B cell (primary cell): Measurements from ENCODE around the gene SH3BGRL3. TPM values are rescaled to one million over a fixed set of nuclear protein-coding genes. Genes with fewer than 3 reads are reported as not detected.

Source experiments
- ATAC-seq: fragments of 200-7000 bp; cut with Tn5 transposase; one replicate; pipeline ENCODE4 v1.10.0; 2021; ENCODE audit warnings: low read depth, mild to moderate bottlenecking, moderate number of reproducible peaks, moderate library complexity
- CTCF ChIA-PET: fragments of 350-600 bp; sonication (Branson Sonifier 250); formaldehyde crosslinking; loops from one replicate; lab custom pipeline; 2021; ENCODE audit warnings: antibody characterized with exemption, inconsistent platforms; lab: Charles Lee
- POLR2A ChIA-PET: fragments of 350-600 bp; sonication (Branson Sonifier 250); formaldehyde crosslinking; loops from one replicate; lab custom pipeline; 2021; ENCODE audit warnings: antibody characterized with exemption; lab: Charles Lee
- DNase-seq: peaks from one replicate; pipeline ENCODE4 v3.0.0; 2013
- H2AFZ ChIP-seq: 2 replicates; pipeline ENCODE4 v1.6.1; 2012; ENCODE audit warnings: mild to moderate bottlenecking, low read depth, low read length; ENCODE audit not compliant: insufficient read depth, poor library complexity, severe bottlenecking
- H3K27ac ChIP-seq, 2 donors: 1 replicate in 1 of 2; 2 replicates in 1 of 2; pipeline ENCODE4 v1.5.1; 2012 to 2013; ENCODE audit warnings: low read length in 2 of 2, mild to moderate bottlenecking in 2 of 2, moderate library complexity in 1 of 2
- H3K27me3 ChIP-seq, 4 experiments: fragments of 200-600 bp in 1 of 4; sonication (generic) in 1 of 4; replicated peaks in 1 of 4; 1 replicate in 2 of 4; 2 replicates in 2 of 4; pipeline versions ENCODE4 v1.6.1 to v1.7.0; 2013 to 2016; ENCODE audit warnings: low read length in 3 of 4, mild to moderate bottlenecking in 2 of 4, mixed read lengths in 1 of 4, moderate library complexity in 1 of 4; ENCODE audit not compliant: insufficient read depth in 4 of 4, control insufficient read depth in 3 of 4; ENCODE audit errors: control extremely low read depth in 1 of 4
- H3K36me3 ChIP-seq, 2 experiments: replicated peaks in 1 of 2; 1 replicate in 1 of 2; 2 replicates in 1 of 2; pipeline versions ENCODE4 v1.6.1 to v1.7.1; 2013; ENCODE audit warnings: low read length in 1 of 2; ENCODE audit not compliant: insufficient read depth in 2 of 2, control insufficient read depth in 1 of 2; ENCODE audit errors: control extremely low read depth in 1 of 2, extremely low read depth in 1 of 2
- H3K4me1 ChIP-seq, 2 donors: fragments of 200-600 bp in 1 of 2; sonication (generic) in 1 of 2; 1 replicate in 1 of 2; 2 replicates in 1 of 2; pipeline versions ENCODE4 v1.5.1 to v1.6.1; 2013 to 2017; ENCODE audit warnings: low read length in 2 of 2; ENCODE audit not compliant: control insufficient read depth in 2 of 2, insufficient read depth in 2 of 2
- H3K4me2 ChIP-seq: replicated peaks from 2 replicates; pipeline ENCODE3; 2012; ENCODE audit warnings: mild to moderate bottlenecking, low read depth, low read length; ENCODE audit not compliant: poor library complexity, severe bottlenecking
- H3K4me3 ChIP-seq, 5 experiments: fragments of 200-600 bp in 1 of 5; sonication (generic) in 1 of 5; 1 replicate in 3 of 5; 2 replicates in 2 of 5; pipeline versions ENCODE4 v1.5.1 to v1.7.0; 2011 to 2016; ENCODE audit warnings: low read length in 4 of 5, mild to moderate bottlenecking in 4 of 5, low read depth in 2 of 5, control low read depth in 1 of 5, moderate library complexity in 1 of 5; ENCODE audit not compliant: insufficient read depth in 1 of 5; ENCODE audit errors: control extremely low read depth in 1 of 5, extremely low read depth in 1 of 5
- H3K79me2 ChIP-seq: fragments of 200-600 bp; sonication (generic); one replicate; pipeline ENCODE4 v1.6.0; 2016; ENCODE audit warnings: low read length; ENCODE audit not compliant: control insufficient read depth, insufficient read depth
- H3K9ac ChIP-seq: fragments of 200-600 bp; sonication (generic); 2 replicates; pipeline ENCODE4 v1.6.1; 2017; ENCODE audit warnings: mild to moderate bottlenecking, low read length, moderate library complexity
- H3K9me3 ChIP-seq, 3 donors: one replicate each; pipeline versions ENCODE4 v1.6.1 to v1.7.1; 2013; ENCODE audit warnings: low read length in 2 of 3; ENCODE audit not compliant: control insufficient read depth in 2 of 3, insufficient read depth in 1 of 3; ENCODE audit errors: control extremely low read depth in 1 of 3
- H4K20me1 ChIP-seq: 2 replicates; pipeline ENCODE4 v1.6.0; 2012; ENCODE audit warnings: mild to moderate bottlenecking, low read length; ENCODE audit not compliant: insufficient read depth, control insufficient read depth, poor library complexity, severe bottlenecking
- H3K27ac Mint-ChIP-seq: one replicate; pipeline ENCODE4 v1.8.0; 2021; ENCODE audit warnings: mixed read lengths
- H3K27me3 Mint-ChIP-seq: one replicate; pipeline ENCODE4 v1.8.0; 2021; ENCODE audit warnings: mixed read lengths
- H3K4me1 Mint-ChIP-seq: one replicate; pipeline ENCODE4 v1.8.0; 2021; ENCODE audit warnings: mixed read lengths
- H3K4me3 Mint-ChIP-seq: one replicate; pipeline ENCODE4 v1.8.0; 2021; ENCODE audit warnings: mixed read lengths
- H3K9me3 Mint-ChIP-seq: one replicate; pipeline ENCODE4 v1.8.0; 2022; ENCODE audit warnings: mixed read lengths; ENCODE audit not compliant: insufficient read depth
- CTCF ChIP-seq: fragments of 200-600 bp; IDR thresholded peaks from one replicate; pipeline ENCODE4 v1.8.0; 2022; ENCODE audit warnings: antibody characterized with exemption, mild to moderate bottlenecking
- EZH2 ChIP-seq: IDR thresholded peaks from 2 replicates; pipeline ENCODE4 v1.6.1; 2012; ENCODE audit warnings: borderline replicate concordance, low read depth, mild to moderate bottlenecking, moderate library complexity, low read length; ENCODE audit not compliant: insufficient read depth, poor library complexity, severe bottlenecking
- WGBS: methylation state at CpG from one replicate; pipeline ENCODE4 v1.1.5; 2013; ENCODE audit warnings: missing lambda C conversion rate; ENCODE audit not compliant: insufficient coverage; 5-methylcytosine and 5-hydroxymethylcytosine counted together
- intact Hi-C: fragments of 100-400 bp; cut with micrococcal nuclease; formaldehyde crosslinking; loops from one replicate; pipeline ENCODE4 v1.10.0; 2022
- polyA plus RNA-seq: library from polyadenylated mRNA; depleted of rRNA; stranded (reverse); fragments of >200 nt; gene quantifications from 2 replicates; pipeline ENCODE4 v1.2.3, GENCODE V29; 2012
- total RNA-seq, 2 donors: library from RNA; stranded (reverse); fragments of 120-200 nt in 1 of 2; gene quantifications; 1 replicate in 1 of 2; 2 replicates in 1 of 2; pipeline versions ENCODE4 v1.2.3 to v1.2.4, GENCODE V29; 2013 to 2022

Gene SH3BGRL3
- total and polyA plus RNA-seq, 2 donors (not counting 1 experiment from before 2014, with no cell fraction given): 150 to 232 TPM

- Histone ChIP-seq H2AFZ (no peak overlapping the region), H4K20me1 (peaks cover 41% of the 10 kb centered on the region), H3K27ac (peak overlapping the region; percentile 67 to 86), H3K9me3 (no peaks in the 10 kb centered on the region), H3K4me2 (peak overlapping the region; percentile 73), H3K9ac (peak overlapping the region; percentile 85), H3K4me3 (peak overlapping the region; percentile 75 to 95 (median 93)), H3K27me3 (no peaks in the 10 kb centered on the region), H3K36me3 (peaks cover 0 to 33% of the 10 kb centered on the region in 2 experiments), H3K79me2 (peaks cover 78% of the 10 kb centered on the region), H3K4me1 (peaks cover 75 to 78% of the 10 kb centered on the region in 2 donors)
- POLR2A ChIA-PET: interaction anchor here (0.7 to 15.2 kb wide), 5 partner anchors 10 to 413 kb away, joined by 3 to 1239 read pairs (median 21); partner anchors contain the start of genes SH3BGRL3 and UBXN11
- CTCF ChIA-PET: interaction anchor here (0.8 to 30.0 kb wide), 6 partner anchors 9 to 147 kb away, joined by 3 to 1400 read pairs (median 10); partner anchors contain the start of genes CEP85, SH3BGRL3 and ZNF593
- WGBS: 0% methylated on average over 1 of the region's 2 CpGs
- Mint-ChIP-seq H3K9me3 (no peaks in the 10 kb centered on the region), H3K4me1 (peaks cover 74% of the 10 kb centered on the region), H3K27me3 (no peaks in the 10 kb centered on the region), H3K27ac (peak overlapping the region; percentile 97), H3K4me3 (peak overlapping the region; percentile 89)
- TF ChIP-seq CTCF (no peak), EZH2 (no peak)
- intact Hi-C loops: loop anchor here (1.0 to 10.0 kb wide), 4 partner anchors 11 to 155 kb away; partner anchors contain the start of genes DHDDS, HMGN2 and UBXN11
- ATAC-seq: no peak
- DNase-seq: peak; percentile 58
Observed at GRCh38 chr1:26317146-26317545, 37.3 kb downstream of the SH3BGRL3 start.
